Activated effector memory CD4-positive, alpha-beta T cell treated with anti-CD3 and anti-CD28 coated beads, Interleukin-2, amount 50 U/mL, for 16 hours (primary cell): ENCODE results near the gene CT45A5.
"Not testable (repeated sequence)": the region's sequence is repeated elsewhere in the genome, so short reads cannot be mapped to it uniquely, and the experiment has no call there.

Experiments used
- DNase-seq: peaks from one replicate; pipeline ENCODE4 v3.0.0-alpha.2; 2020

Gene CT45A5, protein sequence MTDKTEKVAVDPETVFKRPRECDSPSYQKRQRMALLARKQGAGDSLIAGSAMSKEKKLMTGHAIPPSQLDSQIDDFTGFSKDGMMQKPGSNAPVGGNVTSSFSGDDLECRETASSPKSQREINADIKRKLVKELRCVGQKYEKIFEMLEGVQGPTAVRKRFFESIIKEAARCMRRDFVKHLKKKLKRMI

DNA sequence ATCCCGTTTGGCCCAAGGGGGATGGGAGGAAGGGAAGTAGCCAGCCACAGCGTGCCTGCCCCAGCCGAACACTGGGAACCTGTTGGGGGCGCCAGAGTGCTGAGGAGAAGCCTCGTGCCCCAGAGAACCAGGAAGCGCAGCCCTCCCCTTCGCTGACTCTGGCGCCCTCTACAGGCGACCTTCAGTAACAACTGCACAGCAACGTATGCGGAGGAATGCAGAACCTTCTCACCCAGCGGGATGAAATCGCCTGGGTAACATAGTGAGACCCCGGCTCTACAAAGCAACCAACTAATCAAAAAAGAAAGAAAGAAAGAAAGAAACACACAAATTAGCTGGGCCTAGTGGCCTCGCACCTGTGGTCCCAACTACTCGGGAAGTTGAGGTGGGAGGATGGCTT lies at the start of gene CT45A5:
TSS of gene CT45A5 (minus strand) at position 101 of the 400 bp plus-strand sequence. CDS start 3,774 bp downstream, outside the sequence.
- not testable (repeated sequence) for DNase-seq

DNA sequence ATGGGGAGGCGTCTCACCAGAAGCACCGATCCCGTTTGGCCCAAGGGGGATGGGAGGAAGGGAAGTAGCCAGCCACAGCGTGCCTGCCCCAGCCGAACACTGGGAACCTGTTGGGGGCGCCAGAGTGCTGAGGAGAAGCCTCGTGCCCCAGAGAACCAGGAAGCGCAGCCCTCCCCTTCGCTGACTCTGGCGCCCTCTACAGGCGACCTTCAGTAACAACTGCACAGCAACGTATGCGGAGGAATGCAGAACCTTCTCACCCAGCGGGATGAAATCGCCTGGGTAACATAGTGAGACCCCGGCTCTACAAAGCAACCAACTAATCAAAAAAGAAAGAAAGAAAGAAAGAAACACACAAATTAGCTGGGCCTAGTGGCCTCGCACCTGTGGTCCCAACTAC lies 34.6 kb upstream of the CT45A5 start, which contains the start of gene CT45A2:
TSS of gene CT45A2 (minus strand) at position 101 of the 400 bp plus-strand sequence. CDS start 3,747 bp downstream, outside the sequence.
- not testable (repeated sequence) for DNase-seq

DNA sequence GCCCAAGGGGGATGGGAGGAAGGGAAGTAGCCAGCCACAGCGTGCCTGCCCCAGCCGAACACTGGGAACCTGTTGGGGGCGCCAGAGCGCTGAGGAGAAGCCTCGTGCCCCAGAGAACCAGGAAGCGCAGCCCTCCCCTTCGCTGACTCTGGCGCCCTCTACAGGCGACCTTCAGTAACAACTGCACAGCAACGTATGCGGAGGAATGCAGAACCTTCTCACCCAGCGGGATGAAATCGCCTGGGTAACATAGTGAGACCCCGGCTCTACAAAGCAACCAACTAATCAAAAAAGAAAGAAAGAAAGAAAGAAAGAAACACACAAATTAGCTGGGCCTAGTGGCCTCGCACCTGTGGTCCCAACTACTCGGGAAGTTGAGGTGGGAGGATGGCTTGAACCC lies 17.4 kb upstream of the CT45A5 start, which contains the start of gene CT45A6:
TSS of gene CT45A6 (minus strand) at position 101 of the 400 bp plus-strand sequence. CDS start 3,794 bp downstream, outside the sequence.
- DNase-seq: not testable (repeated sequence)

DNA sequence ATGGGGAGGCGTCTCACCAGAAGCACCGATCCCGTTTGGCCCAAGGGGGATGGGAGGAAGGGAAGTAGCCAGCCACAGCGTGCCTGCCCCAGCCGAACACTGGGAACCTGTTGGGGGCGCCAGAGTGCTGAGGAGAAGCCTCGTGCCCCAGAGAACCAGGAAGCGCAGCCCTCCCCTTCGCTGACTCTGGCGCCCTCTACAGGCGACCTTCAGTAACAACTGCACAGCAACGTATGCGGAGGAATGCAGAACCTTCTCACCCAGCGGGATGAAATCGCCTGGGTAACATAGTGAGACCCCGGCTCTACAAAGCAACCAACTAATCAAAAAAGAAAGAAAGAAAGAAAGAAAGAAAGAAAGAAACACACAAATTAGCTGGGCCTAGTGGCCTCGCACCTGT lies 17.2 kb downstream of the CT45A5 start, which contains the start of gene CT45A3:
TSS of gene CT45A3 (minus strand) at position 101 of the 400 bp plus-strand sequence. CDS start 3,747 bp downstream, outside the sequence.
- not testable (repeated sequence) for DNase-seq

DNA sequence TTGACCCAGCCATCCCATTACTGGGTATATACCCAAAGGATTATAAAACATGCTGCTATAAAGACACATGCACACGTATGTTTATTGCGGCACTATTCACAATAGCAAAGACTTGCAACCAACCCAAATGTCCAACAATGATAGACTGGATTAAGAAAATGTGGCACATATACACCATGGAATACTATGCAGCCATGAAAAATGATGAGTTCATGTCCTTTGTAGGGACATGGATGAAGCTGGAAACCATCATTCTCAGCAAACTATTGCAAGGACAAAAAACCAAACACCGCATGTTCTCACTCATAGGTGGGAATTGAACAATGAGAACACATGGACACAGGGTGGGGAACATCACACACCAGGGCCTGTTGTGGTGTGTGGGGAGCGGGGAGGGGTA lies 40.6 kb downstream of the CT45A5 start:
- DNase-seq: not testable (repeated sequence)

DNA sequence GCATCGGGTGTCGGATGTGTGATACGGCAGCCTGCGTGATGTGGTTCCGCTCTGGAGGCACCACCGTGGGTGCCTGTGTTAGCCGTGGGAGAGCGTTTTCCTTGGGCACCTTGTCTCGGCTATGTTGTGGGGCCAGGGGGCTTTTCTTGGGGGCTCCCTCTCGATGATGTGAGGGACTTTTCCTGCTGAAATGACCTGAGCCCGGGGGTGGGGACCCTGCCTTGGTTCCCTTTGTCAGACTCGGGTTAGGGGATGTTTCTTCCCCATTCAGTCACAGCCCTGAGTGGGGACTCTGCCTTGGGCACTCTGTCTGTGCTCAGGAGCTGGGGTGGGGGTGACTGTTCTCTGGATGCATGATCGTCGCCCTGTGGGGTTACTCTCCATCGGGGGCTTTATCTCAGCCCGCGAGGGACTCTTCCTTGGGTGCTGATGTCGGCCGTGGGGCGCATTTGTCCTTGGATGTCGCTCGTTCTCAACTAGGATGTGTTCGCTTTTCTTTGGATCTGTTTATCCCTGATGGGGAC lies 44.0 kb downstream of the CT45A5 start:
- no peak for DNase-seq

DNA sequence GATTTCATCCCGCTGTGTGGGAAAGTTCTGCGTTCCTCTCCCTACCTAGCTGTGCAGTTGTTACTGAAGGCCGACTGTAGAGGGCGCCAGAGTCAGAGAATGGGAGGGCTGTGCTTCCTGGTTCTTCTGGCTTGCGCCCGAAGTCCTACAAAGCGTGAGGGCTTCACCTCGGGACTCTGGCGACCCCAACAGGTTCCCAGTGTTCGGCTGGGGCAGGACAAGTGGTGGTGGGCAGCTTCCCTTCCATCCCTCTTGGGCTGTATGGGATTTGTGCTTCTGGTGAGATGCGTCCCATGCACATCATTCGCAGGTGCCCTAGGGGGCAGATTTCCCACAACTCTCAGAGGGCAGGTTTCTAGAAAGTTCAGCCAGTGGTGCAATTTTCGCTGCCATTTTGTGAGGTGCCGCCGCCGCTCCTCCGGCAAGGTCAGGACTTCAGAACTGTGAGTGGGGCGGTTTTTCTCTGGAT lies 44.6 kb downstream of the CT45A5 start:
- peak; percentile 77 for DNase-seq

DNA sequence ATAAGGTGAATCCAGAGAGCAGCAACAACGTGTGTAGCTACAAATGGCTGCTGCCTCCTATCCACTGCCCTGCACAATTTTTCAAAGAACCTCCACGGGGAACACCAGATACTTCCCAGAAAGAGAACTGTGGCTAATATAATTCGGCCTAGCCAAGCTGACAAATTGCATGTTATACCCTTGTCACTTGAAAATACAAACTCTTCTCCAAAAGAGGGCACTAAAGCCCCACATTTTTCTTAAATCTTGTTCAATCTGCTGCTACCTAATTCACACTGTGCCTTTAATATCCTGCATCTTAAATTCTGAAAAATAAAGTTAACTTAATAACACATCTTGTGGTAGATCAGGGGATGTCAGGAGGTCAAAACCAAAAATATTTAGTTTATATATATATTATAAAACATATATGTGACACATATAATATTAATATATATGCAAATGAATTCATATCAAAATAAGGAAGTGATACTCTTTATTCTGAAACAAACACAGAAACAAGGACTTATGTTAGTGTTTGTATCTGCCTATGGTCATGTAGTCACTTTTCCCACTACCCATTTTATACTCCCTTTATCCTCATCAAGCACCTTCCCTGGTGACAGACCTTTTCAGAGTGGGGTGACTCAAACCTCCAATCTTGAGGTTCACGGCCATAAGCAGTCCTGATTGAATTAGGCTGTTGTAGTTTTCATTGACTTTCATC lies 47.8 kb downstream of the CT45A5 start:
- no peak for DNase-seq

DNA sequence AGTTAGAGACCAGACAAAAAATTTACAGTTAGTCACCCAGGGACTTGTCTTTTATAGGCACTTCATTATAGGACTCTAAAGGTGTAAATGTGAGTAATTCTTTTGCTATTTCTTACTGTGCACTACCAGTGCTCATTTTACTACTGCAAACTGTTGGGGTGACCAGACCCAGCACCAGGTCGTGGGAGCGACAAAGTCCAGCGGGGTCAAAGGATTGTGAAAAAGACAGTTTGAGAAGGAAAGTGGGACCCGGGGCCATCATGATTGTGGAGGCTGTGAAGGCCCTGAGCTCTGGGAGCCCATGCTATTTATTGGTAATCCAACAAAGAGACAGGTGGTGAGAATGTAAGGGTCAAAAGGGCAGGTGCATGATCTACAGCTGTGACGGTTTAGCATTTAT lies 50.6 kb downstream of the CT45A5 start:
- not testable (repeated sequence) for DNase-seq
